HFFc6 (cell line): Measurements from ENCODE around the gene PEMT. TPM values are rescaled to one million over a fixed set of nuclear protein-coding genes. Genes with fewer than 3 reads are reported as not detected.

Experiments used
- DNase-seq: peaks from one replicate; pipeline ENCODE4 v3.0.0-alpha.2; 2018
- H3K27ac Mint-ChIP-seq: 2 replicates; pipeline ENCODE4 v1.8.0; 2020; ENCODE audit warnings: mild to moderate bottlenecking, mixed read lengths
- H3K27me3 Mint-ChIP-seq: 2 replicates; pipeline ENCODE4 v1.8.0; 2021; ENCODE audit warnings: mild to moderate bottlenecking, moderate library complexity, mixed read lengths; ENCODE audit not compliant: insufficient read depth
- H3K36me3 Mint-ChIP-seq: 2 replicates; pipeline ENCODE4 v1.8.0; 2021; ENCODE audit warnings: low read depth, mixed read lengths
- H3K4me1 Mint-ChIP-seq: 2 replicates; pipeline ENCODE4 v1.8.0; 2020; ENCODE audit warnings: low read depth, mixed read lengths
- H3K4me3 Mint-ChIP-seq: 2 replicates; pipeline ENCODE4 v1.8.0; 2020; ENCODE audit warnings: mild to moderate bottlenecking, moderate library complexity, mixed read lengths
- H3K9me3 Mint-ChIP-seq: 2 replicates; pipeline ENCODE4 v1.8.0; 2020; ENCODE audit warnings: mild to moderate bottlenecking, mixed read lengths
- CTCF ChIP-seq: fragments of 200-600 bp; sonication (generic); IDR thresholded peaks from 2 replicates; pipeline ENCODE4 v1.5.0; 2021; ENCODE audit warnings: antibody characterized with exemption, mild to moderate bottlenecking
- total RNA-seq, 6 experiments: library from RNA; stranded (reverse); fragmentation: NEBNext Ultra II Directional; extraction: Animal tissue kit (Norgen Biotek cat#: 25700); gene quantifications; 2 replicates in 1 of 6; 3 replicates in 5 of 6; pipeline ENCODE4 v1.2.3, GENCODE V29; 2021

The PEMT gene
- total RNA-seq, 6 experiments from 2014 or later: 33.0 to 49.2 (median 44.0) TPM

GRCh38 chr17:17551361-17551760 is 40.1 kb downstream of the PEMT start:
- Mint-ChIP-seq H3K27ac (no peak overlapping the region), H3K4me3 (no peak overlapping the region), H3K36me3 (no peaks in the 10 kb centered on the region), H3K27me3 (no peaks in the 10 kb centered on the region; the same call in 1 of the 2 replicates), H3K9me3 (no peaks in the 10 kb centered on the region), H3K4me1 (no peaks in the 10 kb centered on the region)
- no peak for TF ChIP-seq CTCF
- no peak for DNase-seq

- no peaks in the 10 kb centered on the region for H3K9me3 Mint-ChIP-seq
- no peak for TF ChIP-seq CTCF
- no peak overlapping the region for H3K27ac Mint-ChIP-seq
These were observed 41.7 kb downstream of the PEMT start for GRCh38 chr17:17549732-17550366.

GRCh38 chr17:17548044-17548443 is 43.5 kb downstream of the PEMT start:
- no peak overlapping the region for H3K27ac Mint-ChIP-seq
- DNase-seq: no peak
- no peak for TF ChIP-seq CTCF
- H3K9me3 Mint-ChIP-seq: no peaks in the 10 kb centered on the region
- H3K4me3 Mint-ChIP-seq: no peak overlapping the region
- H3K4me1 Mint-ChIP-seq: peaks cover 13% of the 10 kb centered on the region
- no peaks in the 10 kb centered on the region; the same call in 1 of the 2 replicates for H3K27me3 Mint-ChIP-seq
- H3K36me3 Mint-ChIP-seq: no peaks in the 10 kb centered on the region

More at GRCh38 chr17:17549732-17550366, 41.7 kb downstream of the PEMT start:
- no peak for DNase-seq
- Mint-ChIP-seq H3K4me3 (no peak overlapping the region), H3K36me3 (no peaks in the 10 kb centered on the region), H3K27me3 (no peaks in the 10 kb centered on the region; the same call in 1 of the 2 replicates), H3K4me1 (peaks cover 13% of the 10 kb centered on the region)

GRCh38 chr17:17547210-17547764 is 44.2 kb downstream of the PEMT start:
- no peak for DNase-seq
- Mint-ChIP-seq H3K4me1 (peaks cover 13% of the 10 kb centered on the region), H3K36me3 (no peaks in the 10 kb centered on the region), H3K9me3 (no peaks in the 10 kb centered on the region), H3K27me3 (no peaks in the 10 kb centered on the region; the same call in 1 of the 2 replicates), H3K27ac (no peak overlapping the region), H3K4me3 (no peak overlapping the region)
- no peak for TF ChIP-seq CTCF

GRCh38 chr17:17546399-17547185 is 44.9 kb downstream of the PEMT start:
- no peak overlapping the region for H3K27ac Mint-ChIP-seq
- no peak for DNase-seq
- H3K27me3 Mint-ChIP-seq: no peaks in the 10 kb centered on the region; the same call in 1 of the 2 replicates
- no peaks in the 10 kb centered on the region for H3K36me3 Mint-ChIP-seq
- H3K9me3 Mint-ChIP-seq: no peaks in the 10 kb centered on the region
- H3K4me1 Mint-ChIP-seq: peaks cover 13% of the 10 kb centered on the region
- no peak overlapping the region for H3K4me3 Mint-ChIP-seq
- no peak for TF ChIP-seq CTCF
